ENCODE measurements around the gene CCND1.
A peak's percentile ranks its signal among the peaks of the same experiment; 100 is the strongest.

Gene CCND1

DNA sequence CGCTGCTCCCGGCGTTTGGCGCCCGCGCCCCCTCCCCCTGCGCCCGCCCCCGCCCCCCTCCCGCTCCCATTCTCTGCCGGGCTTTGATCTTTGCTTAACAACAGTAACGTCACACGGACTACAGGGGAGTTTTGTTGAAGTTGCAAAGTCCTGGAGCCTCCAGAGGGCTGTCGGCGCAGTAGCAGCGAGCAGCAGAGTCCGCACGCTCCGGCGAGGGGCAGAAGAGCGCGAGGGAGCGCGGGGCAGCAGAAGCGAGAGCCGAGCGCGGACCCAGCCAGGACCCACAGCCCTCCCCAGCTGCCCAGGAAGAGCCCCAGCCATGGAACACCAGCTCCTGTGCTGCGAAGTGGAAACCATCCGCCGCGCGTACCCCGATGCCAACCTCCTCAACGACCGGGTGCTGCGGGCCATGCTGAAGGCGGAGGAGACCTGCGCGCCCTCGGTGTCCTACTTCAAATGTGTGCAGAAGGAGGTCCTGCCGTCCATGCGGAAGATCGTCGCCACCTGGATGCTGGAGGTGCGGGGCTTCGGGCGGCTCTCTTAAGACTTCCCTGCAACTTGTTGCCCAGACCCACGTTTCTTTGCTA lies at the start of gene CCND1:
Gene CCND1 (plus strand): TSS at position 162 of the 587 bp plus-strand sequence. CDS start 158 bp downstream, at position 320.
- peak within 1 kb of the TSS; percentile 93 for H3K4me3 ChIP-seq (ENCODE audit: low read depth, low read length)

DNA sequence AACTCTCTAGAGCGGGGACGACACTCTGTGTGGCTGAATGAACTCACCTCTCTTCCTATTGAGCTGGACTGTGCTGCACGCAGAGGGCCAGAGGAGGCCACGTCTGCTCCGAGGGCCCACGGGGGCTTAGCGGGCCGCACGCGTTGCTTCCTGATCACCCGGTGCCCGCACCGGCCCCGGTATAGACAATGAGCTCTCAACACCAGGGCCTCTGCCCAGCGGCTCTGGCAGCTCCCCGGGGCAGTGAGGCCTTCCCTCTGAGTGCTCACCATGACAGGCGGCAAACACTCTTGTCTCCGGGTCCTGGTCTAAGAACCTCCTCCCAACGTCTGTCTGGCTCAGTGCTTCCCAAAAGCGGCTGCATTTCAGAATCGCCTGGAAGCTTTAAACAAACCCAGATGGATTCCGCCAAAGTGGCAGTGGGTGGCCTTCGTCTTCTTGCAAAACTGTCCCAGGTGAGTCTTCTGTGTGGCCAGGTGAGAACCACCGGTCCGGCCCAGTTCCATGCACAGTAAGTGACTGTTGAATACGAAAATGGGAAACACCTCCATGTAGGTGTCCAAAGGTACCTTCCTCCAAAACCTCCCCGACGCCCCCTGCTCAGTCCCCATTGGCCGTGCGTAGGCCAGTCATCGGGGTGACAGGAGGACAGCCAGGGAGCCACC lies 47.8 kb upstream of the CCND1 start:
- no peak overlapping the region for H3K4me3 ChIP-seq (ENCODE audit: low read depth, low read length)

GRCh38 chr11:69593851-69594250 lies 47.1 kb upstream of the CCND1 start:
- H3K4me3 ChIP-seq (ENCODE audit: low read depth, low read length): no peak overlapping the region

- H3K4me3 ChIP-seq (ENCODE audit: low read depth, low read length): no peak overlapping the region
Measured at GRCh38 chr11:69594481-69594880, 46.5 kb upstream of the CCND1 start.

- no peak overlapping the region for H3K4me3 ChIP-seq (ENCODE audit: low read depth, low read length)
Measured at GRCh38 chr11:69595805-69596665, 44.9 kb upstream of the CCND1 start.

GRCh38 chr11:69598147-69598546 lies 42.8 kb upstream of the CCND1 start:
- no peak overlapping the region for H3K4me3 ChIP-seq (ENCODE audit: low read depth, low read length)

DNA sequence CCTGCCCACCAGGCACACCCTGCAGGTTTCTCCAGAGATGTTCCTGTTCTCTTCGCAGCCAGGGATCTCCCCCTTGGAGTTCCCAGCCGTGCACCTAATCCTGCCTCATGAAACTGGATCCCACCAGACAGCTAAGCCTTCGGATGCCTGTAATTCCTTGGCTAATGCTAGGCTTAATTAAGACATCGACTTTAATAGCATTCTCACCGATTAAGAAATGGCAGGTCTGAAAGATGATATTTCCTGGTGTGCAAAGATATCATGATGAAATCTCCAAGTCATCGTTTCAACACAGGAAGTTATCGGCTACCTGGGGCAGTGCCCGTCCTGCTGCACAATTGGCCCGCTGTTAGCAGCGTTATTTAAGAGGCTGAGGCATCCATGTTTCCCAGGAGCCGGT lies 41.5 kb upstream of the CCND1 start:
- H3K4me3 ChIP-seq (ENCODE audit: low read depth, low read length): no peak overlapping the region

DNA sequence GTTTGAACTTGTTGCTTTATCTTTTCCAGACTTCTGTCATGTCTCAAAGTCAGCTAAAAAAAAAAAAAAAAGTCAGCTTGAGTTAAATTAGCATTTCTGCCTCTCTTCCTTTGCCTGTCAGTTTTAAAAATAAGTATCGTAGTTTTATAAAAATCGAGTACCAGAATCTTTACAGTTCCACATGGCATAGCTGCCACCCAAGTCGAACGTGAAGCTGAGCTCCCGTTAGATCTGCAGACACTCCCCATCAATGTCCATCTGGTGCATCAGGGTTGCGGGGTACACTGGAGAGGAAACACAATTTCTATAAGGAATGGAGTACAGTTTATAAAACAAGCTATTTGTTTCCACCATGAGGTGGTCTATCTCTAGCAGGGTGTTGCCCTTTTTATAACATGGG lies 41.0 kb upstream of the CCND1 start:
- no peak overlapping the region for H3K4me3 ChIP-seq (ENCODE audit: low read depth, low read length)

- H3K4me3 ChIP-seq (ENCODE audit: low read depth, low read length): no peak overlapping the region
Measured at GRCh38 chr11:69601011-69601975, 39.7 kb upstream of the CCND1 start.

DNA sequence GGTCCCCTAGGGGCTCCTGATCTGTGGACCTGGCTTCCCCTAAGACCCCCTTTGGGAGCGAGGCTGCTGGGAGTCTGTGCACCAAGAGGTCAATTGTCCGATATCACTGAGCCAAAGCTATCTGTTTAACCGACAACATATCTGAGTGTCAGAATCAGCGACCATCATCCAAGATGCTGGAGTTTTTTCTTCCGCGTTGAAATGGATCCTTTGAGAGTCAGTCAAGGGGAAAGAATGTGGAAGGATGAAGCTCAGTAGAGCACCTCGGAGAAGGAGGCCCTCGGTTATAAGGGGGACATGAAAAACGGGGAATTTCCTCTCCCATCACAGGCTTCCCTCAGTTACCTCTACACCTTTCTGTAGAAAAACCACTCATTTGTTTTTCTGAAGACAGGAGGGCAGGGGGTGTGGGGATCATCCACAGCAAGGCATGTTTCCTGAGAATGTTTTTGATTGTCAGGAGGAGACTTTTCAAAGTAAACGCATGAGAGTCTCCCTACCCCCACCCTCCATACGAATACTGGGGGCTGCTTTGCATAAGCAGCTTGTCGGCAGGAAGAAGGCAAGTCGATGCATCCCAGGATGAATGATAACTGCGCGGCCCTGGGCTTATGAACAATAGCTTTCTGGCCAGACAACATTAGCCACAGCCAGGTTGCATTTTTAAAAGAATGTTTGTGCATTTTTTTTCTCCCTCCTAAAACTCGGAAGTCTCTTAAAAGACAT lies 37.7 kb upstream of the CCND1 start:
- no peak overlapping the region for H3K4me3 ChIP-seq (ENCODE audit: low read depth, low read length)

DNA sequence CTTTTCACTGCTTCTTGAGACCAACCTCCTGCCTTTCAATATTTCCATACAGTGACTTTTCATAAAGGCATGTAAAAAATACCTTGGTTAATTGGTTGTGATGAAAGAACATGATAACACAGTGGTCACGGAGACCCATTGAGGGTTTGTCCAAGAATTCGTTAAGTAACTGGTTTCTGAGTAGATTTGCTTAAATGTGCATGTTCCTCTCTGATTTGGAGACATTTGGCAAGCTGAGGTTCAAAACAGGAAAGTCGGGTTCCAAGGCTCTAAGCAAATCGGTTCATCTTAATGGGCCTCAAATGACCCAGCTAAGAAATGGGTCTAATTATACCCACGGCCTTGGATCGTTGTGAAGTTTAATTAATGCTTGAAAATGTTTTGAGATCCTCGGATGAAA lies 36.9 kb upstream of the CCND1 start:
- H3K4me3 ChIP-seq (ENCODE audit: low read depth, low read length): no peak overlapping the region

DNA sequence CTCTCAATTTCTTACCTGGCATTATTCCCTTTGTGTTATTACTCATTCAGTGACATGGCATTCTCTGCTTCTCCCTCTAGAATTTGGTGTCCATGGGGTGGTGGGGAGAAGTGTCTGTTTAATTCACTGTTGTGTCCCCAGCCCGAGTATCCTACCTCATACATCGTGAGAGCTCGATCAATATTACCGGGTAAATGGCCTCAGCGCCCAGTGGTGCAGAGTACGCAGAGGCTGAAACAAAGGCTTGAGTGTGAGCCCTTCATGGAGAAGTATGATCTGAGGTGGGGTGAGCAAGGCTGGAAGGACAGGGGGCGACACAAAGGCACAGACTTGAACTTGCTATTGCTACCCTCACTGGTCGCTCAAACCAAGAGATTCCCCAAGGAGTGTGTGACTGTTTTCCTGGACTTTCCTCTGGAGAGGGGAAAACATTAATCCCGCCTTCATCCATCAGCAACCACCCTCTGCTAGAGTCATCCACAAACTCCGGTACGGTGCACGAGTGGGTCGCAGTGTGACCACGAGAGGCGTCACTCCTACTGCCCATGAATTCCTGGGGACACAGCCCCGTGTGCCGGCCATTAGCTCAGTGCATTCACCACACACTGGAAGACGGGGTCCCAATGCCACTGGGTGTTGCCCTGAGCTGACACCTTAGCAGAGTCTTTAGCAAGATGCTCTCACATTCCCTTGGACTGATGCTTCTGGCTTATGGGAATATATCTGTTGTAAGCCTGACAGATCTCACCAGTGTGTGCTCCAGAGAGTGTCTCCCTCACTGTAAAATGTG lies 35.0 kb upstream of the CCND1 start:
- no peak overlapping the region for H3K4me3 ChIP-seq (ENCODE audit: low read depth, low read length)

- no peak overlapping the region for H3K4me3 ChIP-seq (ENCODE audit: low read depth, low read length)
Measured at GRCh38 chr11:69609351-69609750, 31.6 kb upstream of the CCND1 start.

DNA sequence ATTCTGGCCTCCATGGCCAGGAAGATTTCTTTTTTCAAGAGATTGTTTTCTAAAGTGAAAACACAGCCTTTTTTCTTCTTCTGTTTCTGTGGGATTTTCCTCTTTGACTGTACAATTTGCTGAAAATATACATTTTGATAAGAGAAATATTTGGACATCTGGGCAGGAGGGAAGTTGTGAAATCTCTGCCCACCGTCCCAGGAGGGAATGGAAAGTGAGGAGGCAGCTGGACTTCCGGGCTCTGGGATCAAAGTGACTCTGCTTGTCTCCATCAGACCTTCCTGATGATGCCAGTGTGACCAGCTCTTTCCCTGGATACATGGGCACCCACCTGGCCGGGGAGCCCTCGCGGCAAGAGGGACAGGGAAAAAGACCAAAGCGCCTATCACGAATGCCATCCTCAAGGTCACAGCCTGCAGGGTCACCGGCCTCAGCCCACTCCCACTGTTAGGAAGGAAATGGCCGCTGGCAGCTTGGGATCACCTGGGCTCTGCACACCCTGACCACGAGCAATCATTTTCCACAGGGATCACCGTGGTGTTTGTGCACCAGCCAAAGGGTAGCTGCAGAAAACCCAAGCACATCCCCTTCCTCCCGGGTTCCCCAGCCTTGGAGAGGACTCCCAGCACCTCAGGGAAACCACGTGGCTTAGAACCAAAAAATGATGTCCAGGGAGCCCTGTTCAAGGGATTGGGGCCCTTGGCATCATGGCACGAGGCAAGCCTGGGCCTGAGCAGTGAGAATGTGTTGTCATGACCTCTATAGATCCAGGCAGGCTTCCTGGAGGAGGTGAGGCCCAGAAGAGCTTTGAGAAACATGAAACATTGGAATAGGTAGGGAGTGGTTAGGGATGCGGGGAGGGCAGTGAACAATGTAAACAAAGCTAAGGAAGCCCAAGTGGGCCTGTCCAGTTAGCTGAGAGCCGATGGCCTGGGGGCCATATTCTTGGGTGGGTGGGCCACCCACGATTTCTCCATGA lies 29.1 kb upstream of the CCND1 start:
- no peak overlapping the region for H3K4me3 ChIP-seq (ENCODE audit: low read depth, low read length)

GRCh38 chr11:69613594-69613993 lies 27.4 kb upstream of the CCND1 start:
- no peak overlapping the region for H3K4me3 ChIP-seq (ENCODE audit: low read depth, low read length)

- H3K4me3 ChIP-seq (ENCODE audit: low read depth, low read length): no peak overlapping the region
Measured at GRCh38 chr11:69614085-69614484, 26.9 kb upstream of the CCND1 start.

GRCh38 chr11:69615545-69616278 lies 25.2 kb upstream of the CCND1 start:
- no peak overlapping the region for H3K4me3 ChIP-seq (ENCODE audit: low read depth, low read length)

GRCh38 chr11:69617220-69617619 lies 23.7 kb upstream of the CCND1 start:
- no peak overlapping the region for H3K4me3 ChIP-seq (ENCODE audit: low read depth, low read length)

All from iPS-11a (cell line).